Tibial nerve (tissue), 4 donors: ENCODE measurements around the gene SPTLC2. TPM values are rescaled to one million over a fixed set of nuclear protein-coding genes. Genes with fewer than 3 reads are reported as not detected.
A peak's percentile ranks its signal among the peaks of the same experiment; 100 is the strongest.

Source experiments
- DNase-seq, 2 donors: peaks; one replicate each; pipeline ENCODE4 v3.0.0-alpha.2; 2019; ENCODE audit warnings: low spot score in 2 of 2
- H3K27ac ChIP-seq, 4 donors: fragments of 200-600 bp; sonication (generic) in 3 of 4; one replicate each; pipeline ENCODE4 v1.5.1; 2017 to 2019; ENCODE audit warnings: mild to moderate bottlenecking in 1 of 4
- H3K27me3 ChIP-seq, 2 donors: fragments of 200-600 bp; sonication (generic) in 1 of 2; one replicate each; pipeline versions ENCODE4 v1.5.1 to v1.6.0; 2017 to 2019
- H3K36me3 ChIP-seq, 3 donors: fragments of 200-600 bp; sonication (generic); one replicate each; pipeline ENCODE4 v1.5.1; 2018 to 2019
- H3K4me1 ChIP-seq, 4 donors: fragments of 200-600 bp; sonication (generic) in 3 of 4; one replicate each; pipeline ENCODE4 v1.5.1; 2017 to 2019
- H3K4me3 ChIP-seq, 4 donors: fragments of 200-600 bp; sonication (generic) in 3 of 4; one replicate each; pipeline ENCODE4 v1.5.1; 2017 to 2019; ENCODE audit warnings: mild to moderate bottlenecking in 1 of 4, moderate library complexity in 1 of 4
- H3K9me3 ChIP-seq, 4 donors: fragments of 200-600 bp; sonication (generic) in 3 of 4; one replicate each; pipeline ENCODE4 v1.5.1; 2017 to 2019
- EP300 ChIP-seq, 2 donors: sonication (generic); formaldehyde crosslinking; IDR thresholded peaks; one replicate each; pipeline ENCODE4 v1.6.1; 2017; ENCODE audit warnings: antibody characterized with exemption in 2 of 2, mild to moderate bottlenecking in 1 of 2
- POLR2A ChIP-seq, 2 donors: fragments of 450-650 bp; IDR thresholded peaks; one replicate each; pipeline ENCODE4 v1.6.1; 2017; ENCODE audit warnings: antibody characterized with exemption in 2 of 2, mild to moderate bottlenecking in 2 of 2, moderate library complexity in 2 of 2
- WGBS, 2 donors: methylation state at CpG; one replicate each; pipeline ENCODE4 v1.1.5; 2018; 5-methylcytosine and 5-hydroxymethylcytosine counted together
- total RNA-seq, 4 donors: library from RNA; depleted of rRNA; stranded (reverse); fragments of >200 nt; gene quantifications; one replicate each; pipeline ENCODE4 v1.1.0, GENCODE V29; 2016
- TF ChIP-seq, protein P1 (sequence below), 5 experiments: fragments of 200-600 bp in 3 of 5; fragments of 450-650 bp in 2 of 5; sonication (generic) in 3 of 5; IDR thresholded peaks; one replicate each; pipeline ENCODE4 v1.5.1; 2016 to 2019; ENCODE audit warnings: antibody characterized with exemption in 5 of 5, mild to moderate bottlenecking in 3 of 5, moderate library complexity in 2 of 5

The SPTLC2 gene
- total RNA-seq, 4 donors from 2014 or later = 25.5 to 45.2 (median 29.7) TPM

DNA sequence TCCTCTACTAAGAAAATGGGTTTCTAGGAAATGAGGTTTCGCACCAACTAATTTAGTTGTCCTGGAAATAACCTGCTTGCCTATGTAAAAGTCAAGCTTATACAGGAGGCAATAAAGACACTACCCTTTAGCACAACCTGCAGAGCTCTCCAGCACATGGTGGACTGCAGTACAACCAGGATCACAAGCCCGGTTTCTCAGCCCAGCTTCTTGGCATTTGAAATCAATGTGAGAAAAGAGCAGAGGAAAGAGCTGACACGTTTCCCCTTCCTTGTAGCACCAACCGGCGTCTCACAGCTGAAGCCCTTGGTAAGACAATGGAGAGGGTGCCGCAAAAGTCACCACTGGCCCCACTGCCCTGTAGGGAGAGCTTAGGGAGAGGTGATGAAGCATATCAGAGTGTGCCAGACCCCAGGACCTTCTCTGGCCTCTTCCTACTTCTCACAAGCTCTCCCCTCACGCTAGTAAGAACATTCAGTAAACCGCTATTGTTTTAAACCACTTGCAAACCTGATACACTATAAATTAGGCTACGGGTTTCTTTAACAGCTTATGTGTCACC, 8.6 kb downstream of the SPTLC2 start:
- TF ChIP-seq POLR2A (IDR thresholded peaks at IDR 0.05) (no peak), EP300 (IDR thresholded peaks at IDR 0.05) (no peak)
- TF ChIP-seq, protein P1, sequence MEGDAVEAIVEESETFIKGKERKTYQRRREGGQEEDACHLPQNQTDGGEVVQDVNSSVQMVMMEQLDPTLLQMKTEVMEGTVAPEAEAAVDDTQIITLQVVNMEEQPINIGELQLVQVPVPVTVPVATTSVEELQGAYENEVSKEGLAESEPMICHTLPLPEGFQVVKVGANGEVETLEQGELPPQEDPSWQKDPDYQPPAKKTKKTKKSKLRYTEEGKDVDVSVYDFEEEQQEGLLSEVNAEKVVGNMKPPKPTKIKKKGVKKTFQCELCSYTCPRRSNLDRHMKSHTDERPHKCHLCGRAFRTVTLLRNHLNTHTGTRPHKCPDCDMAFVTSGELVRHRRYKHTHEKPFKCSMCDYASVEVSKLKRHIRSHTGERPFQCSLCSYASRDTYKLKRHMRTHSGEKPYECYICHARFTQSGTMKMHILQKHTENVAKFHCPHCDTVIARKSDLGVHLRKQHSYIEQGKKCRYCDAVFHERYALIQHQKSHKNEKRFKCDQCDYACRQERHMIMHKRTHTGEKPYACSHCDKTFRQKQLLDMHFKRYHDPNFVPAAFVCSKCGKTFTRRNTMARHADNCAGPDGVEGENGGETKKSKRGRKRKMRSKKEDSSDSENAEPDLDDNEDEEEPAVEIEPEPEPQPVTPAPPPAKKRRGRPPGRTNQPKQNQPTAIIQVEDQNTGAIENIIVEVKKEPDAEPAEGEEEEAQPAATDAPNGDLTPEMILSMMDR (IDR thresholded peaks at IDR 0.05) = no peak
- H3K4me1 ChIP-seq = peaks cover 0 to 46% (median 15%) of the 10 kb centered on the region in 4 donors
- 43 to 57% methylated on average over 9 of the region's 9 CpGs for WGBS, 2 donors

DNA sequence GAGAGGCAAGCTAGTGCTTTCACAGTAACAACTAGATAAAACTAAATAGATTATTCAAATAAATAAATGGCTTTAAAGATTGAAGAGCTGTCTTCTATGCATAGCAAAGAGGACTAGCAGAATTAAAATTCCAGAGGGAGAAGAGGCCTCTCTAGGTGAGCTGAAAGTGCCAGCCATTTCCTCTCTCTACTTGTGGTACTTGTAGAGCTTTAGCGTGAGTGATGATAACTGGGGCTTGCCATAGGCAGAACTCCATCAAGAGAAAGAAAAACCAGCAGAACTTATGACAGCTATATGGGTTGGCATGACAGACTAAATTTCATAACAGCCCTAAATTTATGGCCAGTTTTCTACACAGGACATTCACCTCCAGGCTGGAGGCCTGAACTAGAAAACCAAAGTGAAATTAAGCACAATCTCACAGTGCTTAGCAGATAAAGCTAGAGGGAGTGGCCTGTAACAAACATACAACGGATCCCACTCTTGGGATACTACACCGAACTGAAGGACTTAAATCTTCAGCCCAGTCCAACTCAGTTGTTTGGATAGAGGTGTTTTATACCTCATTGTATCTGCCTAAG, 11.0 kb downstream of the SPTLC2 start:
- 59 to 74% methylated on average over 3 of the region's 3 CpGs for WGBS, 2 donors
- H3K27me3 ChIP-seq = no peaks in the 10 kb centered on the region
- TF ChIP-seq POLR2A (IDR thresholded peaks at IDR 0.05) = no peak
- TF ChIP-seq, protein P1 (IDR thresholded peaks at IDR 0.05) = no peak
- TF ChIP-seq EP300 (IDR thresholded peaks at IDR 0.05) = no peak

More for the DNA sequence above, 8.6 kb downstream of the SPTLC2 start:
- Histone ChIP-seq H3K27ac (no peak overlapping the region), H3K27me3 (no peaks in the 10 kb centered on the region), H3K36me3 (no peaks in the 10 kb centered on the region), H3K4me3 (no peak overlapping the region), H3K9me3 (no peaks in the 10 kb centered on the region)
- no peak for DNase-seq

DNA sequence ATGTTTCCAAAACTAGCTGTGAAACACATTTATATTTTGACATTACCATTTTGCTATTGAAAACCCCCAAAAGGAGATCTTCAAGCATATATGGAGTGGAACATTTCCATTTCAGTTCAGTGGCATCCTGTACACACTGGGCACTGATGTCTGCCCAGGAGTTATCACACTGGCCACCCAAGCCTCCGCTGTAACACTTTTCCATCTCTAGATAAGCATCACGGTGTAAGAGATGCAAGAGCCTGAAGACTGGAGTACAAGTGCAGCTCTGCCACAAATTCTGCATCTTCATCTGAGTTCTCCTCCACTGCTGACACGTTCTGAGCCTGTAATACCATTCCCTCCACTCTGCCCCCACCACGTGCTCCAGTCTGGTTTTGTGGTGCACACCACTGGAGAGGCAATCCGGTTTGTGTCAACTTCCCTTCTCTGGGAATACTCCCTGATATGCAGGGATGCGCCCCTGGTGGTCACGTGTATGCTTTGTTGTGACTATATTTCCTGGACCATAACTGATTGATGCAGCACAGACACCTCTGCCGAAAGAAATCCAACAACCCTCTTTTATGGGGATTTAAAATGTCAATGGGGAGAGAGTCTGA, 12.7 kb downstream of the SPTLC2 start:
- H3K4me1 ChIP-seq = peaks cover 0 to 46% (median 27%) of the 10 kb centered on the region in 4 donors
- no peaks in the 10 kb centered on the region for H3K9me3 ChIP-seq
- no peaks in the 10 kb centered on the region for H3K36me3 ChIP-seq
- DNase-seq = peak in 1 of 2 donors; percentile 39
- H3K27me3 ChIP-seq = no peaks in the 10 kb centered on the region
- WGBS, 2 donors = 49 to 59% methylated on average over 8 of the region's 8 CpGs
- H3K4me3 ChIP-seq = no peak overlapping the region
- TF ChIP-seq, protein P1 (IDR thresholded peaks at IDR 0.05) = no peak
- TF ChIP-seq POLR2A (IDR thresholded peaks at IDR 0.05) = no peak
- no peak for TF ChIP-seq EP300 (IDR thresholded peaks at IDR 0.05)
- no peak overlapping the region for H3K27ac ChIP-seq

More for the DNA sequence above, 11.0 kb downstream of the SPTLC2 start:
- DNase-seq = no peak
- Histone ChIP-seq H3K4me1 (peaks cover 0 to 40% (median 16%) of the 10 kb centered on the region in 4 donors), H3K9me3 (no peaks in the 10 kb centered on the region), H3K27ac (no peak overlapping the region), H3K36me3 (no peaks in the 10 kb centered on the region), H3K4me3 (no peak overlapping the region)

DNA sequence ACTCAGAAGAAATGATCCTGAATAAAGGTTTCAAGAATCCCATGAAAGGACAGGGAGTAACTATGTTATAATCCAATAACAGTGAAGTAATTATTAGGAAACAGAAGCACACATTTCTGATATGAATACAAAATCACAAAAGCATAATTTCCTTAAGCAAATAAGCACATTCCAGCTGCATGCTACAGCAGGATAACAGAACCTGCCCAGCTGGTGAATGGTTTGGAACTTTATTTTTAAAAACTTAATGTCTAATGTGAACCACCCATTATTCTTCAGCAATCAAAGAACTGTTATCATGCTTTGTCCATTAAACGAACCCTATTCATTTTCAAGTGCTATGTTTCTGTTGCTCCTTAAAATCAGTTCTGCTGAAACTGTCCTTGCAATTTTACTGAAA, 13.4 kb downstream of the SPTLC2 start:
- TF ChIP-seq POLR2A (IDR thresholded peaks at IDR 0.05) (no peak), EP300 (IDR thresholded peaks at IDR 0.05) (no peak)
- TF ChIP-seq, protein P1 (IDR thresholded peaks at IDR 0.05) = no peak
- 26 to 39% methylated on average over 1 of the region's 1 CpG for WGBS, 2 donors
- DNase-seq = no peak

More for the DNA sequence above, 13.4 kb downstream of the SPTLC2 start:
- Histone ChIP-seq H3K4me3 (no peak overlapping the region), H3K36me3 (no peaks in the 10 kb centered on the region), H3K27ac (no peak overlapping the region), H3K4me1 (peaks cover 0 to 46% (median 25%) of the 10 kb centered on the region in 4 donors), H3K27me3 (no peaks in the 10 kb centered on the region), H3K9me3 (no peaks in the 10 kb centered on the region)
